NAMALWA (cell line): ENCODE measurements around the gene MTG1.
"Not testable (repeated sequence)": the region's sequence is repeated elsewhere in the genome, so short reads cannot be mapped to it uniquely, and the experiment has no call there.

Experiments used
- DNase-seq: peaks from one replicate; pipeline ENCODE4 v3.0.0-alpha.2; 2015; ENCODE audit warnings: low spot score

Gene MTG1

GRCh38 chr10:133466683-133467275 lies 72.8 kb downstream of the MTG1 start:
- DNase-seq, result no peak

GRCh38 chr10:133467286-133467911 lies 73.4 kb downstream of the MTG1 start:
- DNase-seq, result no peak

GRCh38 chr10:133469205-133469604 lies 75.2 kb downstream of the MTG1 start:
- not testable (repeated sequence) for DNase-seq

GRCh38 chr10:133471300-133472109 lies 77.5 kb downstream of the MTG1 start:
- no peak for DNase-seq
